GM23338 (cell line): ENCODE data around the gene ASAH2. TPM values are rescaled to one million over a fixed set of nuclear protein-coding genes. Genes with fewer than 3 reads are reported as not detected.
A peak's percentile ranks its signal among the peaks of the same experiment; 100 is the strongest.

Experiments
- ATAC-seq: fragments of 200-7000 bp; cut with Tn5 transposase; 3 replicates; pipeline ENCODE4 v1.9.1; 2020
- DNase-seq: peaks from one replicate; pipeline ENCODE4 v3.0.0-alpha.2; 2015; ENCODE audit warnings: low spot score
- H2AFZ ChIP-seq: fragments of 200-600 bp; sonication (generic); 2 replicates; pipeline ENCODE4 v1.8.0; 2016; ENCODE audit warnings: antibody characterized with exemption, mild to moderate bottlenecking, moderate library complexity
- H3F3A ChIP-seq: fragments of 200-600 bp; sonication (generic); replicated peaks from 2 replicates; pipeline ENCODE4 v1.8.0; 2017; ENCODE audit warnings: antibody characterized with exemption, mixed run types, low read depth
- H3K27ac ChIP-seq: fragments of 200-600 bp; sonication (generic); 2 replicates; pipeline ENCODE4 v1.6.1; 2016; ENCODE audit warnings: low read depth
- H3K27me3 ChIP-seq: fragments of 200-600 bp; sonication (generic); 2 replicates; pipeline ENCODE4 v1.8.0; 2016; ENCODE audit warnings: mild to moderate bottlenecking, mixed run types, moderate library complexity; ENCODE audit not compliant: insufficient read depth
- H3K36me3 ChIP-seq: fragments of 200-600 bp; sonication (generic); 2 replicates; pipeline ENCODE4 v1.8.0; 2016; ENCODE audit warnings: mild to moderate bottlenecking; ENCODE audit not compliant: insufficient read depth
- H3K4me1 ChIP-seq: fragments of 200-600 bp; sonication (generic); 2 replicates; pipeline ENCODE4 v1.8.0; 2016; ENCODE audit warnings: mild to moderate bottlenecking, moderate library complexity; ENCODE audit not compliant: insufficient read depth
- H3K4me2 ChIP-seq: fragments of 200-600 bp; sonication (generic); 2 replicates; pipeline ENCODE4 v1.7.1; 2017; ENCODE audit warnings: mixed run types
- H3K4me3 ChIP-seq: fragments of 200-600 bp; sonication (generic); 2 replicates; pipeline ENCODE4 v1.6.1; 2016; ENCODE audit warnings: mixed run types
- H3K79me2 ChIP-seq: fragments of 200-600 bp; sonication (generic); replicated peaks from 2 replicates; pipeline ENCODE4 v1.8.0; 2017; ENCODE audit warnings: mild to moderate bottlenecking; ENCODE audit not compliant: insufficient read depth
- H3K9me2 ChIP-seq: fragments of 200-600 bp; sonication (generic); 2 replicates; pipeline ENCODE4 v1.8.0; 2017; ENCODE audit not compliant: insufficient read depth
- H4K20me1 ChIP-seq: fragments of 200-600 bp; sonication (generic); replicated peaks from 2 replicates; pipeline ENCODE4 v1.8.0; 2017; ENCODE audit warnings: mild to moderate bottlenecking; ENCODE audit not compliant: insufficient read depth
- H3K27ac Mint-ChIP-seq: 2 replicates; pipeline ENCODE4 v1.8.0; 2020; ENCODE audit warnings: inconsistent platforms, mild to moderate bottlenecking, moderate library complexity, mixed read lengths
- H3K27me3 Mint-ChIP-seq: 3 replicates; pipeline ENCODE4 v1.8.0; 2022; ENCODE audit warnings: low read depth, mild to moderate bottlenecking, moderate library complexity, mixed read lengths, inconsistent platforms; ENCODE audit not compliant: insufficient read depth, poor library complexity
- H3K36me3 Mint-ChIP-seq: 3 replicates; pipeline ENCODE4 v1.8.0; 2021; ENCODE audit warnings: low read depth, mild to moderate bottlenecking, inconsistent platforms, moderate library complexity, mixed read lengths
- H3K4me1 Mint-ChIP-seq: 3 replicates; pipeline ENCODE4 v1.8.0; 2020; ENCODE audit warnings: mild to moderate bottlenecking, inconsistent platforms, mixed read lengths
- H3K4me3 Mint-ChIP-seq: 3 replicates; pipeline ENCODE4 v1.8.0; 2021; ENCODE audit warnings: moderate library complexity, mild to moderate bottlenecking, inconsistent platforms, mixed read lengths
- H3K9me3 Mint-ChIP-seq: 3 replicates; pipeline ENCODE4 v1.8.0; 2020; ENCODE audit warnings: moderate library complexity, mild to moderate bottlenecking, inconsistent platforms, mixed read lengths
- CREB1 ChIP-seq: fragments of 250-450 bp; sonication (Bioruptor Pico); IDR thresholded peaks from 2 replicates; pipeline ENCODE4 v1.5.0; 2020; ENCODE audit warnings: low read depth, mild to moderate bottlenecking, moderate library complexity
- CTCF ChIP-seq, 2 experiments: fragments of 200-600 bp in 1 of 2; sonication (generic) in 1 of 2; conservative IDR thresholded peaks; 2 replicates each; pipeline versions ENCODE4 v1.5.1 to v1.6.1; 2016 to 2017; ENCODE audit warnings: antibody characterized with exemption in 2 of 2, low read depth in 2 of 2, mild to moderate bottlenecking in 2 of 2, moderate library complexity in 1 of 2
- EZH2 ChIP-seq: fragments of 200-600 bp; sonication (generic); IDR thresholded peaks from one replicate; pipeline ENCODE4 v1.8.0; 2017; ENCODE audit warnings: antibody characterized with exemption, mild to moderate bottlenecking, low read depth; ENCODE audit not compliant: unreplicated experiment
- EZH2phosphoT487 ChIP-seq: fragments of 200-600 bp; sonication (generic); IDR thresholded peaks from one replicate; pipeline ENCODE4 v1.8.1; 2018; ENCODE audit warnings: antibody characterized with exemption; ENCODE audit not compliant: unreplicated experiment
- NANOG ChIP-seq: IDR thresholded peaks from 2 replicates; pipeline ENCODE4 v1.6.1; 2016; ENCODE audit warnings: antibody characterized with exemption, borderline replicate concordance
- ZNF331 ChIP-seq: fragments of 250-450 bp; sonication (Bioruptor Pico); IDR thresholded peaks from 2 replicates; pipeline ENCODE4 v1.5.0; 2020; ENCODE audit warnings: low read depth, mild to moderate bottlenecking, moderate library complexity
- polyA plus RNA-seq: library from polyadenylated mRNA; unstranded; fragments of >200 nt; fragmentation: Nextera tagmentation; extraction: Ambion mirVana; gene quantifications from 2 replicates; pipeline ENCODE4 v1.2.1, GENCODE V29; 2016
- total RNA-seq: library from RNA; depleted of rRNA; stranded (reverse); fragments of >200 nt; shearing (Covaris generic); gene quantifications from 2 replicates; pipeline ENCODE4 v1.2.3, GENCODE V29; 2014
- TF ChIP-seq, protein P1 (sequence below): fragments of 250-450 bp; sonication (Bioruptor Pico); IDR thresholded peaks from 2 replicates; pipeline ENCODE4 v1.5.0; 2020; ENCODE audit warnings: mild to moderate bottlenecking, moderate library complexity
- TF ChIP-seq, protein P2 (sequence below): IDR thresholded peaks from one replicate; pipeline ENCODE4 v1.6.1; 2018; ENCODE audit warnings: antibody characterized with exemption; ENCODE audit not compliant: unreplicated experiment

The ASAH2 gene
- total and polyA plus RNA-seq, 2 experiments from 2014 or later: 0.17 to 0.92 TPM

DNA sequence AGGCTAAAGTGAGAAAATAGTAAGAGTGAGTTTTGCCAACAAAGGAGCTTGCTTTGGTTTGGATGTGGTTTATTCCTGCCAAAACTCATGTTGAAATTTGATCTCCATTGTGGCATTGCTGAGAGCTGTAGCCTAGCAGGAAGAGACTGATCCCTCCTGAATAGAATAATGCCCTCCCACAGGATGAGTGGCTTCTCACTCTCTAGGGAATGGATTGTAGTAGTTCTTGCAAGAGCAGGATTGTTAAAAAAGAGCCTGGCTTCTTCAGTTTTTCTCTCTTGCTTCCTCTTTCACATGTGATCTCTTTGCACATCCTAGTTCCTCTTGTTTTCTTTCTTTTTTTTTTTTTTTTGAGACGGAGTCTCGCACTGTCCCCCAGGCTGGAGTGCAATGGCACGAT is 34.4 kb downstream of the ASAH2 start (continued):
- TF ChIP-seq, protein P1, sequence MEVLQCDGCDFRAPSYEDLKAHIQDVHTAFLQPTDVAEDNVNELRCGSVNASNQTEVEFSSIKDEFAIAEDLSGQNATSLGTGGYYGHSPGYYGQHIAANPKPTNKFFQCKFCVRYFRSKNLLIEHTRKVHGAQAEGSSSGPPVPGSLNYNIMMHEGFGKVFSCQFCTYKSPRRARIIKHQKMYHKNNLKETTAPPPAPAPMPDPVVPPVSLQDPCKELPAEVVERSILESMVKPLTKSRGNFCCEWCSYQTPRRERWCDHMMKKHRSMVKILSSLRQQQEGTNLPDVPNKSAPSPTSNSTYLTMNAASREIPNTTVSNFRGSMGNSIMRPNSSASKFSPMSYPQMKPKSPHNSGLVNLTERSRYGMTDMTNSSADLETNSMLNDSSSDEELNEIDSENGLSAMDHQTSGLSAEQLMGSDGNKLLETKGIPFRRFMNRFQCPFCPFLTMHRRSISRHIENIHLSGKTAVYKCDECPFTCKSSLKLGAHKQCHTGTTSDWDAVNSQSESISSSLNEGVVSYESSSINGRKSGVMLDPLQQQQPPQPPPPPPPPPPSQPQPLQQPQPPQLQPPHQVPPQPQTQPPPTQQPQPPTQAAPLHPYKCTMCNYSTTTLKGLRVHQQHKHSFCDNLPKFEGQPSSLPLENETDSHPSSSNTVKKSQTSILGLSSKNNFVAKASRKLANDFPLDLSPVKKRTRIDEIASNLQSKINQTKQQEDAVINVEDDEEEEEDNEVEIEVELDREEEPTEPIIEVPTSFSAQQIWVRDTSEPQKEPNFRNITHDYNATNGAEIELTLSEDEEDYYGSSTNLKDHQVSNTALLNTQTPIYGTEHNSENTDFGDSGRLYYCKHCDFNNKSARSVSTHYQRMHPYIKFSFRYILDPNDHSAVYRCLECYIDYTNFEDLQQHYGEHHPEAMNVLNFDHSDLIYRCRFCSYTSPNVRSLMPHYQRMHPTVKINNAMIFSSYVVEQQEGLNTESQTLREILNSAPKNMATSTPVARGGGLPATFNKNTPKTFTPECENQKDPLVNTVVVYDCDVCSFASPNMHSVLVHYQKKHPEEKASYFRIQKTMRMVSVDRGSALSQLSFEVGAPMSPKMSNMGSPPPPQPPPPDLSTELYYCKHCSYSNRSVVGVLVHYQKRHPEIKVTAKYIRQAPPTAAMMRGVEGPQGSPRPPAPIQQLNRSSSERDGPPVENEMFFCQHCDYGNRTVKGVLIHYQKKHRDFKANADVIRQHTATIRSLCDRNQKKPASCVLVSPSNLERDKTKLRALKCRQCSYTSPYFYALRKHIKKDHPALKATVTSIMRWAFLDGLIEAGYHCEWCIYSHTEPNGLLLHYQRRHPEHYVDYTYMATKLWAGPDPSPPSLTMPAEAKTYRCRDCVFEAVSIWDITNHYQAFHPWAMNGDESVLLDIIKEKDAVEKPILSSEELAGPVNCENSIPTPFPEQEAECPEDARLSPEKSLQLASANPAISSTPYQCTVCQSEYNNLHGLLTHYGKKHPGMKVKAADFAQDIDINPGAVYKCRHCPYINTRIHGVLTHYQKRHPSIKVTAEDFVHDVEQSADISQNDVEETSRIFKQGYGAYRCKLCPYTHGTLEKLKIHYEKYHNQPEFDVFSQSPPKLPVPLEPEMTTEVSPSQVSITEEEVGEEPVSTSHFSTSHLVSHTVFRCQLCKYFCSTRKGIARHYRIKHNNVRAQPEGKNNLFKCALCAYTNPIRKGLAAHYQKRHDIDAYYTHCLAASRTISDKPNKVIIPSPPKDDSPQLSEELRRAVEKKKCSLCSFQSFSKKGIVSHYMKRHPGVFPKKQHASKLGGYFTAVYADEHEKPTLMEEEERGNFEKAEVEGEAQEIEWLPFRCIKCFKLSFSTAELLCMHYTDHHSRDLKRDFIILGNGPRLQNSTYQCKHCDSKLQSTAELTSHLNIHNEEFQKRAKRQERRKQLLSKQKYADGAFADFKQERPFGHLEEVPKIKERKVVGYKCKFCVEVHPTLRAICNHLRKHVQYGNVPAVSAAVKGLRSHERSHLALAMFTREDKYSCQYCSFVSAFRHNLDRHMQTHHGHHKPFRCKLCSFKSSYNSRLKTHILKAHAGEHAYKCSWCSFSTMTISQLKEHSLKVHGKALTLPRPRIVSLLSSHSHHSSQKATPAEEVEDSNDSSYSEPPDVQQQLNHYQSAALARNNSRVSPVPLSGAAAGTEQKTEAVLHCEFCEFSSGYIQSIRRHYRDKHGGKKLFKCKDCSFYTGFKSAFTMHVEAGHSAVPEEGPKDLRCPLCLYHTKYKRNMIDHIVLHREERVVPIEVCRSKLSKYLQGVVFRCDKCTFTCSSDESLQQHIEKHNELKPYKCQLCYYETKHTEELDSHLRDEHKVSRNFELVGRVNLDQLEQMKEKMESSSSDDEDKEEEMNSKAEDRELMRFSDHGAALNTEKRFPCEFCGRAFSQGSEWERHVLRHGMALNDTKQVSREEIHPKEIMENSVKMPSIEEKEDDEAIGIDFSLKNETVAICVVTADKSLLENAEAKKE (CRISPR knock-in tag): no peak
- TF ChIP-seq, protein P2, sequence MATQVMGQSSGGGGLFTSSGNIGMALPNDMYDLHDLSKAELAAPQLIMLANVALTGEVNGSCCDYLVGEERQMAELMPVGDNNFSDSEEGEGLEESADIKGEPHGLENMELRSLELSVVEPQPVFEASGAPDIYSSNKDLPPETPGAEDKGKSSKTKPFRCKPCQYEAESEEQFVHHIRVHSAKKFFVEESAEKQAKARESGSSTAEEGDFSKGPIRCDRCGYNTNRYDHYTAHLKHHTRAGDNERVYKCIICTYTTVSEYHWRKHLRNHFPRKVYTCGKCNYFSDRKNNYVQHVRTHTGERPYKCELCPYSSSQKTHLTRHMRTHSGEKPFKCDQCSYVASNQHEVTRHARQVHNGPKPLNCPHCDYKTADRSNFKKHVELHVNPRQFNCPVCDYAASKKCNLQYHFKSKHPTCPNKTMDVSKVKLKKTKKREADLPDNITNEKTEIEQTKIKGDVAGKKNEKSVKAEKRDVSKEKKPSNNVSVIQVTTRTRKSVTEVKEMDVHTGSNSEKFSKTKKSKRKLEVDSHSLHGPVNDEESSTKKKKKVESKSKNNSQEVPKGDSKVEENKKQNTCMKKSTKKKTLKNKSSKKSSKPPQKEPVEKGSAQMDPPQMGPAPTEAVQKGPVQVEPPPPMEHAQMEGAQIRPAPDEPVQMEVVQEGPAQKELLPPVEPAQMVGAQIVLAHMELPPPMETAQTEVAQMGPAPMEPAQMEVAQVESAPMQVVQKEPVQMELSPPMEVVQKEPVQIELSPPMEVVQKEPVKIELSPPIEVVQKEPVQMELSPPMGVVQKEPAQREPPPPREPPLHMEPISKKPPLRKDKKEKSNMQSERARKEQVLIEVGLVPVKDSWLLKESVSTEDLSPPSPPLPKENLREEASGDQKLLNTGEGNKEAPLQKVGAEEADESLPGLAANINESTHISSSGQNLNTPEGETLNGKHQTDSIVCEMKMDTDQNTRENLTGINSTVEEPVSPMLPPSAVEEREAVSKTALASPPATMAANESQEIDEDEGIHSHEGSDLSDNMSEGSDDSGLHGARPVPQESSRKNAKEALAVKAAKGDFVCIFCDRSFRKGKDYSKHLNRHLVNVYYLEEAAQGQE: no peak
- no peak for TF ChIP-seq EZH2

- no peak for ATAC-seq
- no peak for TF ChIP-seq ZNF331 (CRISPR knock-in tag)
- TF ChIP-seq EZH2: no peak
- TF ChIP-seq CTCF (conservative IDR thresholded peaks at IDR 0.05; ENCODE audit: low read depth in 2 of 2): no peak
- no peak for TF ChIP-seq CREB1
- no peak for TF ChIP-seq NANOG
- no peak for TF ChIP-seq EZH2phosphoT487
- TF ChIP-seq, protein P2: no peak
- Histone ChIP-seq H3K36me3 (no peaks in the 10 kb centered on the region), H3K27me3 (no peaks in the 10 kb centered on the region), H3K4me3 (no peak overlapping the region), H3K4me2 (peak overlapping the region; percentile 32; the same call in 1 of the 2 replicates), H3K4me1 (peaks cover 4% of the 10 kb centered on the region; the same call in 1 of the 2 replicates), H3K27ac (peak overlapping the region; percentile 41; the same call in 1 of the 2 replicates), H3F3A (no peaks in the 10 kb centered on the region), H3K79me2 (no peaks in the 10 kb centered on the region), H4K20me1 (no peaks in the 10 kb centered on the region), H3K9me2 (no peaks in the 10 kb centered on the region), H2AFZ (peak overlapping the region; percentile 80; the same call in 1 of the 2 replicates)
- Mint-ChIP-seq H3K9me3 (peaks cover 5% of the 10 kb centered on the region; the same call in 1 of the 3 replicates), H3K27me3 (no peaks in the 10 kb centered on the region), H3K27ac (peak overlapping the region; percentile 65; the same call in 1 of the 2 replicates), H3K4me3 (no peak overlapping the region), H3K4me1 (peaks cover 4% of the 10 kb centered on the region; the same call in 2 of the 3 replicates), H3K36me3 (no peaks in the 10 kb centered on the region; the same call in 2 of the 3 replicates)
- no peak for DNase-seq
These were observed 34.9 kb downstream of the ASAH2 start for GRCh38 chr10:50216418-50216817.
